ENCODE measurements around the gene C11orf21.

The C11orf21 gene

DNA sequence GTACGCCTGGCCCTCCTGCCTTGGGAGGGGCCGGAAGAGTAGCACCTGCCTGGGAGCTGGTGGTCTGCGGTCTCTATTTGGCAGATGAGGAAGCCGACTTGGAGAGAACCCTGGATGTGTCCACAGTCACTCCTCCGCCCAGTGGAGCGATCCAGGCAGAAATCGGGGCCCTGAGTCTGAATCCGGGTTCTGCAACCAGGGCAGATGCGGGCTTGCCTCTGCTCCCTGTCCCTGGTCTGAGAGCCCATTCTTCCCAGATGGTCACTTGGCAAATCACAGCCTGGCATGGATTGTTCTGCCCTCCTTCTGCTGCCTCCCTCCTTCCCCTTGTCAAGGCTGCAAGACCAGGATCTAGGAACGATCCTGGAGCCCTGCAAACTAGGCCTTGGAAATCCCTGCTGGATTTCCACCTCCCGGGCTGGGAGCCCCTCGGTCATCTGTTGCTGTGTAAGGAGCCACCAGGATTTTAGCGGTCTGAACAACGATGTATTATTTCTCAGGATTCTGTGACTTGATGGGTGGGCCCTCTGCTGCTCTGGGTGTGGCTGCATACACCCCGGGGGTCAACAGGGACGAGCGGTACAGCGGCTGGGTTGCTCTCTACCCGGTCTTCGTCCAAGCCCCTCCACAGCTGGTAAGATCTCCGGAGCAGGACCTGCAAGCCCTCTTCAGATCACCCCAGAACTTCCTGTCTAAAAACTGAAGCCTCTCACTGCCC is 29.3 kb downstream of the C11orf21 start:
- no peak overlapping the region for H3K27ac ChIP-seq (replicated peaks)
- TF ChIP-seq SPI1 (IDR thresholded peaks at IDR 0.05; ENCODE audit: borderline replicate concordance, low read depth) (no peak), GABPA (IDR thresholded peaks at IDR 0.05; ENCODE audit: low read depth) (no peak), POLR2AphosphoS5 (IDR thresholded peaks at IDR 0.05; ENCODE audit: low read depth) (no peak), CTCF (IDR thresholded peaks at IDR 0.05; ENCODE audit: insufficient read depth, low read length) (no peak)
- TF ChIP-seq, protein P1, sequence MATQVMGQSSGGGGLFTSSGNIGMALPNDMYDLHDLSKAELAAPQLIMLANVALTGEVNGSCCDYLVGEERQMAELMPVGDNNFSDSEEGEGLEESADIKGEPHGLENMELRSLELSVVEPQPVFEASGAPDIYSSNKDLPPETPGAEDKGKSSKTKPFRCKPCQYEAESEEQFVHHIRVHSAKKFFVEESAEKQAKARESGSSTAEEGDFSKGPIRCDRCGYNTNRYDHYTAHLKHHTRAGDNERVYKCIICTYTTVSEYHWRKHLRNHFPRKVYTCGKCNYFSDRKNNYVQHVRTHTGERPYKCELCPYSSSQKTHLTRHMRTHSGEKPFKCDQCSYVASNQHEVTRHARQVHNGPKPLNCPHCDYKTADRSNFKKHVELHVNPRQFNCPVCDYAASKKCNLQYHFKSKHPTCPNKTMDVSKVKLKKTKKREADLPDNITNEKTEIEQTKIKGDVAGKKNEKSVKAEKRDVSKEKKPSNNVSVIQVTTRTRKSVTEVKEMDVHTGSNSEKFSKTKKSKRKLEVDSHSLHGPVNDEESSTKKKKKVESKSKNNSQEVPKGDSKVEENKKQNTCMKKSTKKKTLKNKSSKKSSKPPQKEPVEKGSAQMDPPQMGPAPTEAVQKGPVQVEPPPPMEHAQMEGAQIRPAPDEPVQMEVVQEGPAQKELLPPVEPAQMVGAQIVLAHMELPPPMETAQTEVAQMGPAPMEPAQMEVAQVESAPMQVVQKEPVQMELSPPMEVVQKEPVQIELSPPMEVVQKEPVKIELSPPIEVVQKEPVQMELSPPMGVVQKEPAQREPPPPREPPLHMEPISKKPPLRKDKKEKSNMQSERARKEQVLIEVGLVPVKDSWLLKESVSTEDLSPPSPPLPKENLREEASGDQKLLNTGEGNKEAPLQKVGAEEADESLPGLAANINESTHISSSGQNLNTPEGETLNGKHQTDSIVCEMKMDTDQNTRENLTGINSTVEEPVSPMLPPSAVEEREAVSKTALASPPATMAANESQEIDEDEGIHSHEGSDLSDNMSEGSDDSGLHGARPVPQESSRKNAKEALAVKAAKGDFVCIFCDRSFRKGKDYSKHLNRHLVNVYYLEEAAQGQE (IDR thresholded peaks at IDR 0.05; ENCODE audit: insufficient replicate concordance, low read depth): no peak
- DNase-seq (ENCODE audit: low read depth in 1 of 2, low spot score in 1 of 2): no peak
- no peak overlapping the region for H3K4me3 ChIP-seq (replicated peaks; ENCODE audit: insufficient read depth, low read length)
- H3K27me3 ChIP-seq (ENCODE audit: insufficient read depth, poor library complexity, severe bottlenecking): peaks cover 19% of the 10 kb centered on the region

DNA sequence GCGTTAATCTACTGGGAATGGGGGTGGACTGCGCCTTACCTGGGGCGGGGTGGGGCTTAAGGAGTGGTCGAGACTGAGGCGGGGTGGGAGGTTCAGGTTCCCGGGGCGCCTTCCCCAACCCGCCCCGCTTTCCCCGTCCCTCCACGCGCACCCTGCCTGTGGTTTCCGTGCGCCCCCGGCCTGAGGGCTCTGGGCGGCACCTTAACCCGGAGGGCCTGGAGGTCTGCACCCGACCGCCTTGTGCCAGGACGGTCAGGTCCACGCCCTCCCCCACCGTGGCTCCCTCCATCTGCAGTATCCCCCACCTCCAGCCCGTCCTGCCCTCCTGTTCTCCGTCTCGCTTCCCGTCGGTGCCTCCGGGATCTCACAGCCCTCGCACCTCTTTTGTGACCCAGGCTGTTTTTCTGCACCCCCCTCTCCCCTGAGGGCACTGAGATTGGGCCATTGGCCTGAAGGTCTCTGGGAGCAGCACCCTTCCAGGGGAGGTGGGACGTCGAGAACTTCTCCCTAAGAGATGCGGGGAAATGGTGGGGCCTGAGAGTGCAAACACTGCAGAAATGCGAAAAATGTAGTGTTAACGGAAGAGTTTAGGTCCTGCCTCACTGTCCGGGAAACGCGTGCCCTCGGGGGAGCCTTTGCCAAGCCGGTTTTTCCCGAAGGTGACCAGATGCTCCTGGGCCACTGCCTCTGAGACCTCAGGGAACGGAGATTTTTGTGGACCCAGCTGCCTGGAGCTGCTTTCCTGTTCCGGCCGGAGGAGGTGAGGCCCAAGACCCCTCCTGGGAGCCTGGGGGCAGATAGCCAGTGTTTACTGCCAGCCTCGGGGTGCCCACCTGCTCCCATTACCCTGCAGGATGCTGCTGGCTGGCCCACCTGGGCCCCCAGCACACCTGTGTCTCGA is 30.1 kb downstream of the C11orf21 start:
- peaks cover 19% of the 10 kb centered on the region for H3K27me3 ChIP-seq (ENCODE audit: insufficient read depth, poor library complexity, severe bottlenecking)

More for the DNA sequence above, 30.1 kb downstream of the C11orf21 start:
- Histone ChIP-seq H3K27ac (replicated peaks) (no peak overlapping the region), H3K4me3 (replicated peaks; ENCODE audit: insufficient read depth, low read length) (no peak overlapping the region)
- TF ChIP-seq, protein P1 (IDR thresholded peaks at IDR 0.05; ENCODE audit: insufficient replicate concordance, low read depth): no peak
- TF ChIP-seq SPI1 (IDR thresholded peaks at IDR 0.05; ENCODE audit: borderline replicate concordance, low read depth): no peak
- no peak for TF ChIP-seq CTCF (IDR thresholded peaks at IDR 0.05; ENCODE audit: insufficient read depth, low read length)
- no peak for TF ChIP-seq POLR2AphosphoS5 (IDR thresholded peaks at IDR 0.05; ENCODE audit: low read depth)
- no peak for TF ChIP-seq GABPA (IDR thresholded peaks at IDR 0.05; ENCODE audit: low read depth)
- DNase-seq (ENCODE audit: low read depth in 1 of 2, low spot score in 1 of 2): no peak
